H9 (cell line): Measurements from ENCODE around the gene RAB3A. TPM values are rescaled to one million over a fixed set of nuclear protein-coding genes. Genes with fewer than 3 reads are reported as not detected.

Experiments
- DNase-seq: peaks from one replicate; pipeline ENCODE4 v3.0.0-alpha.2; 2017
- H2AFZ ChIP-seq: one replicate; pipeline ENCODE4 v1.6.1; 2013; ENCODE audit warnings: mild to moderate bottlenecking, low read length, control low read depth, moderate library complexity
- H2AK5ac ChIP-seq: 2 replicates; pipeline ENCODE4 v1.6.1; 2013; ENCODE audit warnings: low read length, control low read depth, mixed read lengths; ENCODE audit not compliant: insufficient read length
- H2BK120ac ChIP-seq: one replicate; pipeline ENCODE4 v1.6.1; 2013; ENCODE audit warnings: low read depth, mild to moderate bottlenecking, low read length, control low read depth, inconsistent platforms; ENCODE audit not compliant: poor library complexity, severe bottlenecking
- H2BK12ac ChIP-seq: 2 replicates; pipeline ENCODE4 v1.6.1; 2013; ENCODE audit warnings: low read length, control low read depth, mixed read lengths, low read depth; ENCODE audit not compliant: insufficient read length
- H2BK15ac ChIP-seq: 2 replicates; pipeline ENCODE4 v1.6.1; 2013; ENCODE audit warnings: low read depth, low read length, control low read depth
- H2BK20ac ChIP-seq: one replicate; pipeline ENCODE4 v1.6.1; 2013; ENCODE audit warnings: low read depth, mild to moderate bottlenecking, low read length, control low read depth, inconsistent platforms; ENCODE audit not compliant: poor library complexity, severe bottlenecking
- H2BK5ac ChIP-seq: 2 replicates; pipeline ENCODE4 v1.6.1; 2013; ENCODE audit warnings: low read length, control low read depth, mixed read lengths; ENCODE audit not compliant: insufficient read length
- H3K14ac ChIP-seq: 2 replicates; pipeline ENCODE4 v1.6.1; 2013; ENCODE audit warnings: low read length, control low read depth; ENCODE audit not compliant: insufficient read depth
- H3K18ac ChIP-seq: 2 replicates; pipeline ENCODE4 v1.6.1; 2013; ENCODE audit warnings: low read depth, mild to moderate bottlenecking, mixed read lengths, low read length, control low read depth; ENCODE audit not compliant: insufficient read length
- H3K23ac ChIP-seq: 2 replicates; pipeline ENCODE4 v1.6.1; 2013; ENCODE audit warnings: low read length, control low read depth, mixed read lengths, low read depth; ENCODE audit not compliant: insufficient read length
- H3K23me2 ChIP-seq: 2 replicates; pipeline ENCODE4 v1.6.1; 2013; ENCODE audit warnings: low read depth, mild to moderate bottlenecking, mixed read lengths, low read length, control low read depth; ENCODE audit not compliant: insufficient read length, poor library complexity, severe bottlenecking
- H3K27ac ChIP-seq: 2 replicates; pipeline ENCODE4 v1.5.1; 2013; ENCODE audit warnings: low read length, control low read depth, mixed read lengths, low read depth; ENCODE audit not compliant: insufficient read length
- H3K27me3 ChIP-seq: 2 replicates; pipeline ENCODE4 v1.6.1; 2013; ENCODE audit warnings: low read length, control low read depth, inconsistent platforms; ENCODE audit not compliant: insufficient read depth
- H3K4ac ChIP-seq: 2 replicates; pipeline ENCODE4 v1.6.1; 2013; ENCODE audit warnings: low read depth, mild to moderate bottlenecking, control low read depth, inconsistent platforms, low read length, moderate library complexity
- H3K4me1 ChIP-seq: 2 replicates; pipeline ENCODE4 v1.6.1; 2013; ENCODE audit warnings: low read length, control low read depth, inconsistent platforms; ENCODE audit not compliant: insufficient read depth
- H3K4me2 ChIP-seq: 2 replicates; pipeline ENCODE4 v1.6.1; 2013; ENCODE audit warnings: low read length, control low read depth, mixed read lengths; ENCODE audit not compliant: insufficient read length, insufficient read depth
- H3K56ac ChIP-seq: 2 replicates; pipeline ENCODE4 v1.6.1; 2013; ENCODE audit warnings: low read depth, mild to moderate bottlenecking, mixed read lengths, low read length, control low read depth; ENCODE audit not compliant: insufficient read length
- H3K79me1 ChIP-seq: 2 replicates; pipeline ENCODE4 v1.6.1; 2013; ENCODE audit warnings: low read depth, mild to moderate bottlenecking, moderate library complexity, low read length, control low read depth, inconsistent platforms; ENCODE audit not compliant: insufficient read depth, poor library complexity, severe bottlenecking
- H3K79me2 ChIP-seq: 2 replicates; pipeline ENCODE4 v1.6.1; 2013; ENCODE audit warnings: low read length, control low read depth, inconsistent platforms; ENCODE audit not compliant: insufficient read depth
- H3K9ac ChIP-seq: 2 replicates; pipeline ENCODE4 v1.6.1; 2013; ENCODE audit warnings: low read length, control low read depth, mixed read lengths; ENCODE audit not compliant: insufficient read length; ENCODE audit errors: extremely low read depth
- H3K9me3 ChIP-seq: one replicate; pipeline ENCODE4 v1.6.1; 2013; ENCODE audit warnings: low read depth, low read length, inconsistent platforms; ENCODE audit not compliant: control insufficient read depth
- H3T11ph ChIP-seq: one replicate; pipeline ENCODE4 v1.6.1; 2013; ENCODE audit warnings: mild to moderate bottlenecking, low read length, control low read depth, inconsistent platforms
- H4K20me1 ChIP-seq: one replicate; pipeline ENCODE4 v1.6.1; 2013; ENCODE audit not compliant: control insufficient read depth, insufficient read length, insufficient read depth
- H4K5ac ChIP-seq: 2 replicates; pipeline ENCODE4 v1.6.1; 2013; ENCODE audit warnings: low read depth, mild to moderate bottlenecking, mixed read lengths, low read length, control low read depth; ENCODE audit not compliant: insufficient read length
- H4K8ac ChIP-seq: replicated peaks from 2 replicates; pipeline ENCODE4 v1.6.1; 2013; ENCODE audit warnings: low read length, control low read depth, mixed read lengths, low read depth; ENCODE audit not compliant: insufficient read length
- H4K91ac ChIP-seq: 2 replicates; pipeline ENCODE4 v1.6.1; 2013; ENCODE audit warnings: low read depth, mild to moderate bottlenecking, moderate library complexity, mixed read lengths, low read length, control low read depth; ENCODE audit not compliant: insufficient read length
- H3K27ac Mint-ChIP-seq, 3 experiments: 2 replicates in 2 of 3; 3 replicates in 1 of 3; pipeline ENCODE4 v1.8.0; 2020 to 2021; ENCODE audit warnings: mixed read lengths in 3 of 3, mild to moderate bottlenecking in 1 of 3, moderate library complexity in 1 of 3
- H3K27me3 Mint-ChIP-seq: 2 replicates; pipeline ENCODE4 v1.8.0; 2021; ENCODE audit warnings: low read depth, mild to moderate bottlenecking, moderate library complexity, mixed read lengths
- H3K36me3 Mint-ChIP-seq, 3 experiments: 2 replicates in 2 of 3; 3 replicates in 1 of 3; pipeline ENCODE4 v1.8.0; 2020 to 2021; ENCODE audit warnings: low read depth in 3 of 3, mixed read lengths in 3 of 3; ENCODE audit not compliant: insufficient read depth in 1 of 3
- H3K4me1 Mint-ChIP-seq, 2 experiments: 2 replicates each; pipeline ENCODE4 v1.8.0; 2020; ENCODE audit warnings: mixed read lengths in 2 of 2
- H3K4me3 Mint-ChIP-seq, 2 experiments: 2 replicates in 1 of 2; 3 replicates in 1 of 2; pipeline ENCODE4 v1.8.0; 2020 to 2021; ENCODE audit warnings: mild to moderate bottlenecking in 2 of 2, mixed read lengths in 2 of 2, moderate library complexity in 1 of 2
- H3K9me3 Mint-ChIP-seq, 2 experiments: 2 replicates in 1 of 2; 3 replicates in 1 of 2; pipeline ENCODE4 v1.8.0; 2020; ENCODE audit warnings: mild to moderate bottlenecking in 2 of 2, mixed read lengths in 2 of 2, moderate library complexity in 1 of 2
- WGBS: extraction: QIAGEN DNeasy Blood & Tissue Kit; methylation state at CpG from one replicate; pipeline ENCODE4 v1.1.7; 2013; ENCODE audit warnings: missing lambda C conversion rate, low lambda C conversion rate, mixed read lengths; ENCODE audit not compliant: insufficient read length; ENCODE audit errors: extremely low coverage; 5-methylcytosine and 5-hydroxymethylcytosine counted together
- total RNA-seq: library from RNA; stranded (reverse); gene quantifications from 2 replicates; pipeline ENCODE4 v1.2.1, GENCODE V29; 2021
- TF ChIP-seq, protein P1 (sequence below): fragments of 200-600 bp; sonication (generic); conservative IDR thresholded peaks from 3 replicates; pipeline ENCODE4 v1.8.0; 2021; ENCODE audit warnings: antibody characterized with exemption, mild to moderate bottlenecking

Gene RAB3A
- total RNA-seq, 1 experiment from 2014 or later, result 6.8 TPM

DNA sequence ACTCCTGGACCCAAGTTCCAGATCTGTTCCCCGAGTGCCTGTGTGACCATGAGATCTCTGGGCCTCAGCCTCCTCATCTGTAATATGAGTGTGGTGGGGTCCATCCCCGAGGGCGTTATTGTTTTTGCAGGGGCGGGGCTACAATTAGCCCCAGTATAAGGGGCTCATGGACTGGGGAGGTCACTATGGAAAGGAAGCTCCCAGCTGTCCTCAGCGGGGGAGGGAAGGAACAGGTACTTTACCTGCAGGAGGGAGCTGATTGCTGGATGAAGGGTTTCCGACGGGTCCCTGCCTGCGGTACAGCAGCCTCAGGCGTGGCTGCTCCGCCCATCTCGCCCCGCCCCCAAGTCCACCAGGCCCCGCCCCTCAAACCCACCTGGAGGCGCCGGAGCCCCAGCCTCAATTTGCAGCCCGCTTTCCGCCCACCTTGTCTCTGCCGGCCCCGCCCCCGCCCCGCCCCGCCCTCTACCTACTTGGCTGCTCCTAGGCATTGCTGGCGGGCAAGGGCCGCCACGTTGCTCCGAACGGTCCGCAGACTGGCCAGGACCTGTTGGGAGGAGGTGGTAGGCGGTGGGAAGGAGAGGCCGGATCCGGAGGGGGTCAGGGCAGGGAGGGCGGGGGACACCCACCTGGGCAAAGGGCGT lies 16.9 kb upstream of the RAB3A start:
- peaks cover 2% of the 10 kb centered on the region; the same call in 1 of the 2 replicates for H3K27me3 ChIP-seq
- no peaks in the 10 kb centered on the region for H3K9me3 ChIP-seq
- H3K9me3 Mint-ChIP-seq, result peaks cover 0 to under 1% of the 10 kb centered on the region in 2 experiments; a peak in 1 of 5 replicates
- peaks cover 4% of the 10 kb centered on the region for H3K23me2 ChIP-seq
- H3K27me3 Mint-ChIP-seq, result peaks cover 15% of the 10 kb centered on the region
- H2BK5ac ChIP-seq, result no peak overlapping the region
- H3K79me1 ChIP-seq, result no peaks in the 10 kb centered on the region
- H3K27ac Mint-ChIP-seq, result no peak overlapping the region
- no peak overlapping the region for H3K18ac ChIP-seq
- TF ChIP-seq, protein P1, sequence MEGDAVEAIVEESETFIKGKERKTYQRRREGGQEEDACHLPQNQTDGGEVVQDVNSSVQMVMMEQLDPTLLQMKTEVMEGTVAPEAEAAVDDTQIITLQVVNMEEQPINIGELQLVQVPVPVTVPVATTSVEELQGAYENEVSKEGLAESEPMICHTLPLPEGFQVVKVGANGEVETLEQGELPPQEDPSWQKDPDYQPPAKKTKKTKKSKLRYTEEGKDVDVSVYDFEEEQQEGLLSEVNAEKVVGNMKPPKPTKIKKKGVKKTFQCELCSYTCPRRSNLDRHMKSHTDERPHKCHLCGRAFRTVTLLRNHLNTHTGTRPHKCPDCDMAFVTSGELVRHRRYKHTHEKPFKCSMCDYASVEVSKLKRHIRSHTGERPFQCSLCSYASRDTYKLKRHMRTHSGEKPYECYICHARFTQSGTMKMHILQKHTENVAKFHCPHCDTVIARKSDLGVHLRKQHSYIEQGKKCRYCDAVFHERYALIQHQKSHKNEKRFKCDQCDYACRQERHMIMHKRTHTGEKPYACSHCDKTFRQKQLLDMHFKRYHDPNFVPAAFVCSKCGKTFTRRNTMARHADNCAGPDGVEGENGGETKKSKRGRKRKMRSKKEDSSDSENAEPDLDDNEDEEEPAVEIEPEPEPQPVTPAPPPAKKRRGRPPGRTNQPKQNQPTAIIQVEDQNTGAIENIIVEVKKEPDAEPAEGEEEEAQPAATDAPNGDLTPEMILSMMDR, result no peak
- no peak overlapping the region for H4K8ac ChIP-seq
- peak overlapping the region; percentile 47 to 63 for H3K4me3 Mint-ChIP-seq
- H3K27ac ChIP-seq, result no peak overlapping the region
- H2BK120ac ChIP-seq, result no peak overlapping the region
- H3T11ph ChIP-seq, result no peak overlapping the region
- no peak overlapping the region for H2BK15ac ChIP-seq
- H3K56ac ChIP-seq, result no peak overlapping the region
- H4K91ac ChIP-seq, result no peak overlapping the region
- no peak overlapping the region for H3K9ac ChIP-seq
- H2AK5ac ChIP-seq, result no peak overlapping the region
- H3K36me3 Mint-ChIP-seq, result no peaks in the 10 kb centered on the region; a peak in 1 of 7 replicates
- H2AFZ ChIP-seq, result no peak overlapping the region
- H2BK20ac ChIP-seq, result no peak overlapping the region
- H3K4me1 Mint-ChIP-seq, result peaks cover 26 to 34% of the 10 kb centered on the region in 2 experiments
- H3K4ac ChIP-seq, result no peak overlapping the region
- no CpG with 5 or more reads among the region's 33 CpGs for WGBS
- H4K20me1 ChIP-seq, result no peaks in the 10 kb centered on the region
- H3K23ac ChIP-seq, result no peak overlapping the region
- no peak overlapping the region for H2BK12ac ChIP-seq
- H3K79me2 ChIP-seq, result no peaks in the 10 kb centered on the region
- H3K14ac ChIP-seq, result no peak overlapping the region
- no peaks in the 10 kb centered on the region; the same call in 1 of the 2 replicates for H3K4me1 ChIP-seq
- DNase-seq, result peak; percentile 98
- peak overlapping the region; percentile 13 for H3K4me2 ChIP-seq
- no peak overlapping the region for H4K5ac ChIP-seq
